CD4-positive, alpha-beta T cell (primary cell): ENCODE data around the gene CDK9. TPM values are rescaled to one million over a fixed set of nuclear protein-coding genes. Genes with fewer than 3 reads are reported as not detected.

Experiments
- ATAC-seq: fragments of 200-7000 bp; cut with Tn5 transposase; one replicate; pipeline ENCODE4 v1.10.0; 2022; ENCODE audit warnings: mild to moderate bottlenecking; ENCODE audit not compliant: poor library complexity
- CTCF ChIA-PET: fragments of 350-600 bp; sonication (Branson Sonifier 250); formaldehyde crosslinking; loops from one replicate; lab custom pipeline; 2021; ENCODE audit warnings: antibody characterized with exemption, inconsistent platforms; lab: Charles Lee
- POLR2A ChIA-PET: fragments of 350-600 bp; sonication (Branson Sonifier 250); formaldehyde crosslinking; loops from one replicate; lab custom pipeline; 2021; ENCODE audit warnings: antibody characterized with exemption, inconsistent platforms; lab: Charles Lee
- DNase-seq, 14 experiments: peaks; one replicate each; pipeline ENCODE4 v3.0.0-alpha.2; 2013 to 2020; ENCODE audit warnings: mixed read lengths in 2 of 14
- H3K27ac ChIP-seq, 2 donors: one replicate each; pipeline versions ENCODE4 v1.5.1 to v1.7.0; 2013; ENCODE audit warnings: low read length in 2 of 2, low read depth in 1 of 2, mild to moderate bottlenecking in 1 of 2
- H3K27me3 ChIP-seq, 2 experiments: 1 replicate in 1 of 2; 2 replicates in 1 of 2; pipeline versions ENCODE4 v1.6.1 to v1.7.0; 2013; ENCODE audit warnings: low read length in 2 of 2, control low read depth in 1 of 2, mild to moderate bottlenecking in 1 of 2, moderate library complexity in 1 of 2; ENCODE audit not compliant: insufficient read depth in 2 of 2, control insufficient read depth in 1 of 2
- H3K36me3 ChIP-seq: one replicate; pipeline ENCODE4 v1.6.1; 2013; ENCODE audit warnings: low read length, control low read depth; ENCODE audit not compliant: insufficient read depth
- H3K4me1 ChIP-seq: one replicate; pipeline ENCODE4 v1.6.1; 2013; ENCODE audit warnings: low read length, control low read depth; ENCODE audit not compliant: insufficient read depth
- H3K4me3 ChIP-seq: one replicate; pipeline ENCODE4 v1.5.1; 2013; ENCODE audit warnings: mild to moderate bottlenecking, low read length, moderate library complexity
- H3K9me3 ChIP-seq, 2 experiments: 1 replicate in 1 of 2; 2 replicates in 1 of 2; pipeline versions ENCODE4 v1.6.1 to v1.7.0; 2013; ENCODE audit warnings: low read length in 2 of 2, mild to moderate bottlenecking in 2 of 2, control low read depth in 1 of 2, moderate library complexity in 1 of 2; ENCODE audit not compliant: control insufficient read depth in 1 of 2, insufficient read depth in 1 of 2
- H3K27ac Mint-ChIP-seq: one replicate; pipeline ENCODE4 v1.8.0; 2020; ENCODE audit warnings: mixed read lengths
- H3K27me3 Mint-ChIP-seq: one replicate; pipeline ENCODE4 v1.8.0; 2021; ENCODE audit warnings: mixed read lengths
- H3K36me3 Mint-ChIP-seq: one replicate; pipeline ENCODE4 v1.8.0; 2021; ENCODE audit warnings: low read depth, mixed read lengths
- H3K4me1 Mint-ChIP-seq: one replicate; pipeline ENCODE4 v1.8.0; 2021; ENCODE audit warnings: low read depth, mixed read lengths
- H3K4me3 Mint-ChIP-seq: one replicate; pipeline ENCODE4 v1.8.0; 2020; ENCODE audit warnings: mild to moderate bottlenecking, mixed read lengths
- H3K9me3 Mint-ChIP-seq: one replicate; pipeline ENCODE4 v1.8.0; 2020; ENCODE audit warnings: mixed read lengths
- CTCF ChIP-seq: fragments of 200-600 bp; IDR thresholded peaks from one replicate; pipeline ENCODE4 v1.8.0; 2022; ENCODE audit warnings: antibody characterized with exemption, mild to moderate bottlenecking
- intact Hi-C, 2 experiments: fragments of 100-400 bp; cut with DNase I in 1 of 2; cut with micrococcal nuclease in 1 of 2; formaldehyde crosslinking; loops; one replicate each; pipeline versions ENCODE4 v1.15.1 to v1.9.0; 2023 to 2025; cut with DNase I, micrococcal nuclease
- total RNA-seq, 174 experiments: library from RNA in 2 of 174; stranded (reverse) in 2 of 174; gene quantifications; one replicate each; pipeline ENCODE4 v1.2.3 and lab custom pipeline; 2021 to 2026

CDK9 gene
- total RNA-seq, 2 experiments from 2014 or later = 117 to 121 TPM

- Histone ChIP-seq H3K9me3 (no peaks in the 10 kb centered on the region), H3K4me1 (peaks cover 86% of the 10 kb centered on the region), H3K4me3 (peak overlapping the region; percentile 69), H3K36me3 (peaks cover 54% of the 10 kb centered on the region), H3K27me3 (no peaks in the 10 kb centered on the region), H3K27ac (peak overlapping the region; percentile 90 to 91)
- DNase-seq = peak; percentile 87 to 98 (median 97)
- ChIA-PET POLR2A (interaction anchor here (0.7 to 3.8 kb wide), 21 partner anchors 8 to 358 kb away, joined by 3 to 45 read pairs (median 3); partner anchors contain the start of genes CDK9, LRSAM1, PTRH1 and RPL12), CTCF (interaction anchor here (0.6 to 4.6 kb wide), 7 partner anchors 11 to 139 kb away, joined by 4 to 24 read pairs (median 6); partner anchors contain the start of genes CDK9 and TOR2A)
- H3K36me3 Mint-ChIP-seq = peaks cover 66% of the 10 kb centered on the region
- ATAC-seq = peak; percentile 80
- intact Hi-C loops = loop anchor here (1.0 kb wide), 4 partner anchors 12 to 202 kb away; partner anchors contain the start of gene TOR2A (in 2 of the 2)
- H3K27ac Mint-ChIP-seq = peak overlapping the region; percentile 97
- H3K27me3 Mint-ChIP-seq = no peaks in the 10 kb centered on the region
- peak overlapping the region; percentile 90 for H3K4me3 Mint-ChIP-seq
- no peak for TF ChIP-seq CTCF
- H3K9me3 Mint-ChIP-seq = no peaks in the 10 kb centered on the region
- peaks cover 69% of the 10 kb centered on the region for H3K4me1 Mint-ChIP-seq
Observed at GRCh38 chr9:127770905-127771569, 14.8 kb upstream of the CDK9 start.

GRCh38 chr9:127771570-127772189 lies 14.2 kb upstream of the CDK9 start:
- Mint-ChIP-seq H3K4me3 (peak overlapping the region; percentile 90), H3K4me1 (peaks cover 69% of the 10 kb centered on the region), H3K27ac (peak overlapping the region; percentile 97), H3K27me3 (no peaks in the 10 kb centered on the region), H3K9me3 (no peaks in the 10 kb centered on the region), H3K36me3 (peaks cover 66% of the 10 kb centered on the region)
- peaks cover 86% of the 10 kb centered on the region for H3K4me1 ChIP-seq
- CTCF ChIA-PET = interaction anchor here (1.0 to 4.6 kb wide), 6 partner anchors 11 to 138 kb away, joined by 4 to 24 read pairs (median 8); partner anchors contain the start of genes CDK9 and TOR2A
- POLR2A ChIA-PET = interaction anchor here (0.6 to 3.8 kb wide), 19 partner anchors 7 to 357 kb away, joined by 3 to 45 read pairs (median 4); partner anchors contain the start of genes CDK9, LRSAM1, PTRH1 and RPL12
- H3K9me3 ChIP-seq = no peaks in the 10 kb centered on the region
- peak overlapping the region; percentile 69 for H3K4me3 ChIP-seq
- no peak for TF ChIP-seq CTCF
- intact Hi-C loops = loop anchor here (1.0 kb wide), 4 partner anchors 12 to 202 kb away; partner anchors contain the start of gene TOR2A (in 2 of the 2)
- peaks cover 50% of the 10 kb centered on the region for H3K36me3 ChIP-seq
- no peaks in the 10 kb centered on the region for H3K27me3 ChIP-seq
- peak overlapping the region in 1 of 2 donors; percentile 90 for H3K27ac ChIP-seq
- DNase-seq = no peak
- ATAC-seq = no peak

GRCh38 chr9:127772603-127773002 lies 13.2 kb upstream of the CDK9 start:
- Histone ChIP-seq H3K4me3 (no peak overlapping the region), H3K27ac (no peak overlapping the region), H3K9me3 (no peaks in the 10 kb centered on the region), H3K4me1 (peaks cover 81% of the 10 kb centered on the region), H3K36me3 (peaks cover 45% of the 10 kb centered on the region), H3K27me3 (no peaks in the 10 kb centered on the region)
- Mint-ChIP-seq H3K4me3 (peak overlapping the region; percentile 30), H3K27ac (peak overlapping the region; percentile 97), H3K9me3 (no peaks in the 10 kb centered on the region), H3K4me1 (peaks cover 66% of the 10 kb centered on the region), H3K36me3 (peaks cover 59% of the 10 kb centered on the region), H3K27me3 (no peaks in the 10 kb centered on the region)
- no peak for TF ChIP-seq CTCF
- intact Hi-C loops = no loop called here
- POLR2A ChIA-PET = interaction anchor here (0.9 to 3.8 kb wide), 4 partner anchors 10 to 38 kb away, joined by 3 to 45 read pairs (median 16); partner anchors contain the start of genes CDK9 and TOR2A
- CTCF ChIA-PET = interaction anchor here (1.9 to 4.6 kb wide), 2 partner anchors 12 to 37 kb away, joined by 6 to 24 read pairs; partner anchors contain the start of genes CDK9 and TOR2A
- DNase-seq (no peak), ATAC-seq (no peak)
